DMS79 (cell line): ENCODE data around the gene LCOR.
A peak's percentile ranks its signal among the peaks of the same experiment; 100 is the strongest.
"Not testable (repeated sequence)": the region's sequence is repeated elsewhere in the genome, so short reads cannot be mapped to it uniquely, and the experiment has no call there.

Experiments used
- DNase-seq: peaks from one replicate; lab custom pipeline; 2025; lab: John Stamatoyannopoulos, UW

LCOR gene

DNA sequence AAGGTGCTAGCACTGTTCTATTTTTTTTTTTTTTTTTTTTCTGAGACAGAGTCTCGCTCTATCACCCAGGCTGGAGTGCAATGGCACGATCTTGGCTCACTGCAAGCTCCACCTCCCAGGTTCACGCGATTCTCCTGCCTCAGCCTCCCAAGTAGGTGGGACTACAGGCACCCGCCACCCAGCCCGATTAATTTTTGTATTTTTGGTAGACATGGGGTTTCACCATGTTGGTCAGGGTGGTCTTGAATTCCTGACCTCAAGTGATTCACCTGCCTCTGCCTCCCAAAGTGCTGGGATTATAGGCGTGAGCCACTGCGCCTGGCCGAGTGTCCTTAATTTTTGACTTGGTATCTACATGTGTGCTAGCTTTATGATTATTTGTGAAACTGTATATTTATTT lies 201.7 kb downstream of the LCOR start:
- not testable (repeated sequence) for DNase-seq

DNA sequence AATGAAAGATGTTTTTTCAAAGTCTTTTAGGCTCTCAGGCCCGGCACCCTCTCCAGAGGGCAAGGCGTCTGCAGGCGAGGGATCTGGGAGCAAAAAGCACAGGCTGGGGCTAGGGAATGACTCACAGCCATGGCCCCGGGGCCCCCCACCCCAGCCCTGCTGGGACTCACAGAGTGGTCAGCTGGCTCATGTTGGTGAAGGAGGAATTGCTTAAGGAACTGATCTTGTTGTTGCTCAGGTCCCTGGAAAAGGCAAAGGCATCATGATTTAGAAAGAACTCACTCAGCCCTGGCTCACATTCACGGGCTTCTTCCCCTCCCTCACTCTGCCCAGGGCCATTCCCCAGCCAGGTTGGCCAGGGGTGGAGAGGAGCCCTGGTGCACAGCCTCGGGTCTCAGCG lies 202.2 kb downstream of the LCOR start:
- DNase-seq: no peak

DNA sequence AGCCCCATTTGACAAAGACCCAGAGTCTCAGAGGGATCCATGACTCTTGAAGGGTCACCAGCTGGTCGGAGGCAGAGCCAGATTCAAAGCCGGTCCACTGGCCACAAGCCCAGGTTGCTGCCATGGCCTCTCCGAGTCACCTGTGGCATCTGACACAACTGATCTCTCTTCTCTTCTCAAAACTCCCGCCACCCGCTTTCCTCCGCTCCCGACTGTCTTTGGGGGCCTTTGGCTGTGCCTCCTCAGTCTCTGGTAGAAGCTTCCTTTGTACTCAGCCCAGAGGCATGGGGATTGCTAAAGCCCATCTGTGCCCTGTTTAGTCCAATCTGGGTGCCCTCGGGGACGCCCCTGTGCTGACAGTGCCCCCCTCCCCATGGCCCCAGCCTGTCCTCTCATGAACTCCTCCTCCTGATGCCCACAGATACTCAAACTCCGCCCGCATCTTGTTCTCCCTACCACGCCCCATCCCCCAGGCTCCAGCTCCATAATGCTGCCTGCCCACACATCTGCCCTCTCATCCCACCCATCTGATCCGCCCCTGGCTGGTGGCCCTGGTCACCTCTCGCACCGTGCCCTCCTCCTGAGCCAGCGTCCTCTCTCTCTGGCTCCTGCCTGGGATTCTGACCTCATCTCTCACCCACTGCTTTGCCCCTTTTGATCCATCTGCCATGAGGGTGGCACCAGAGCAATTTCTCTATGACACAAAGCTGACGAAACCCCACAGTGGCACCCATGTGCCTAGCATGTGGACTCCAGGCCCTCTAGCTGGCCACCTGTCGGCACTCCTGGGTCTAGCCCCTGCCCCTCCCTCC lies 203.1 kb downstream of the LCOR start:
- no peak for DNase-seq

DNA sequence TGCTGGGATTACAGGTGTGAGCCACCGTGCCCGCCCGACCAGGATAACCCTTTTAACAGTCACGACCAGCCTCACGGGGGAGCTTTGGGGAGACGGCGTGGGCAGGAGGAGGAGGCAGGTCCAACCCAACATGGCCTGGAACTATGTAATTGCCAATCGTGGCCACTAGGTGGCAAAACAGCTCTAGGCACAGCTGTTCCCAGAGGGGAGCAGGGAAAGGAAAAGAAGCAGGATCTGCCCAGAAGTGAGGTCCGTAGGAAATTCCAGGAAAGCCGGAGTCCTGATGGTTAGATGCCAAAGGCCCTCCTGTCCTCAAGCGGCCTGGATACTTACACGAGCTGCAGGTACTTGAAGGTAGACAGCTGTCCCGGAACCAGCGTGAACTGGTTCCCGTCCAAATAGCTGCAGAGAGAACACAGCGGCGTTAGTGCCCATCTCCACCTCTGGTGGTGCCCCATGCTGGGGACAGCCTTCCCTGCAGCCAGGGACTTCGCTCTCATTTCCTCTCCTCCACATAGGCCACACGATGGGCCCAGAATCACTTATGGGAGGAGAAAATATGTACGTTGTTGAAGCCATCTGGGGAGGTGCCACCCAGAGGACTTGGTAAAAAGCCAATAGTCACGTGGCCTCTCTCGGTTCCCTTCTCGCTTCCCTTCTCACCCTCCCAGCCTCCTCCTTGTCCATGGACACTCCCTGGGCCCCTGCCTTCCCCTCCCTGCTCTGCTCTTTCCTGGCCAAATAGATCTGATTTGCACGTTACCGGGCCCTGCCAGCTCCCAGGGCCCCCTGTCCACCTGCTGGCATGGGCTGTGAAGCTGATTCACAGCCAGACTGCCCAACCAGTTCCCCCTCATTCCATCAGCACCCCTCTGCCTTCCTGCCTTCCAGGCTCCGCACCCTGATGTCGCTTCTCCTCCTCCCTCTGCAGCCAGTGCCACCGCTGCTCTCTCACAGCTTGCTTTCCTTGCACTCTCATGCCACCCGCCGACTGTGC lies 205.6 kb downstream of the LCOR start:
- peak; percentile 73 for DNase-seq

DNA sequence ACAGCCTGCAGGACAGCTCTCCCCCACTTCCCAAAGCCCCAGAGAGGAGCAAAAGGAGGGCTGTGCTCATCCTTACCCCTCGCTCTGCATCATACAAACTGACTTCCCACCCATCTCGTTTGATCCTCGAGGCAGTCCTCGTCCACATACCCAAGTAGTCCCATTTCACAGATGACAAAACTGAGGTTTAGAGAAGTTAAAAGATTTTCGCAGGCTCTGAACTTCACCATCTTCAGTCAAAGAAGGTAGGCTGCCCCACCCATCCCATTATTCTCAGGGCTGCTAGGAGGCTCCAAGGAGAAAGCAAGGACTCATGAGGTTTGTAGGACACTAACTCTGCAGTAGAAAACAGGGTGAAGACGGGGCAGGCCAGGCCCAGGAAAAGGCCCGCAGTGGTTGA lies 206.6 kb downstream of the LCOR start:
- DNase-seq: no peak

DNA sequence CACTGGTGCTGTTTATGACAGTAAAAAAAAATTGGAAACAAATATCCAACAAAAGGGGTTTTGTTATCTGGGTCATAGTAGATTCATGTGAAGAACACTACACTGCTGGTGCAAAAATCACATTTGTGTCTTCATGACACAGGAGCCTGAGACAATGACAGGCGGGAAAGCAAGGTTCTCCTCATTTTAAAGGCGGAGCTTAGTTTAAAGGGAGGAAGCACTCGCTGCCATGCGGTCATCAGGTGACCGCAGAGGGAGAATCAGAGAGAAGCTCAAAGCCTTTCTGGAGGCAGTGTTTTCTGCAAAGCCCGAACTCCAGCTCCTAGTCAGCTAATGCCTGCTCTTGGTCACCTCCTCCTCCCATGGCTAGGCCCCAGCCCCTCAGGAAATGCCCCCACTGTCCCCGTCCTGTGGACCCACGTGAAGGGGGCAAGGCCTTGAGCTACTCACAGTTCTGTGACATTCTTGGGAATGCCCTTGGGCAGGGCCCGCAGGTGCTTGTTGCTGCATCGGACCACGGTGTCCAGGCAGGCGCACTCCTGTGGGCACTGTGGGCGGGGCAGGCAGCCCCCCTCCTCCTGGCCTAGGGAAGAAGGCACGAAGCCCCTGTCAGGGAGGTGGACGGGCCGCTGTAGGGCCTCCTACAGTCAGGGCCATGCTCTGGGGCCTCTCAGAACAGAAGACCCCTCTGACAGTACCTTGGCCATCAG lies 207.6 kb downstream of the LCOR start:
- DNase-seq: no peak

DNA sequence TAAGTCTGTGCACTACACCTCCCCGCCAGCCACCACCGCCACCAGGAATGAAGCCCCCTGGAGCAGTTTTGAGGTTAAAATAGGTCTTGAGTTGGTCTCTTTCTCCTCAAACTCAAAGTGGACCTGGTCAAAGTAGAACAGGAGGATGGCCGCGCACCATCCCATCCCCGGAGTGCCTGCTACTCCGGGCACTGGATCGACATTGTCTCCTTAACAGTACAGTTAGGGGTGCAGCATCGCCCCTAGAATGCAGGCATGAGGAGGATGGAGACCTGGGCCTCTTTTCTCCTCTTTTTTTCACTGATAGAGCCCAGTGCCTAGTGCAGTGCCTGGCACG lies 208.1 kb downstream of the LCOR start:
- DNase-seq: no peak

DNA sequence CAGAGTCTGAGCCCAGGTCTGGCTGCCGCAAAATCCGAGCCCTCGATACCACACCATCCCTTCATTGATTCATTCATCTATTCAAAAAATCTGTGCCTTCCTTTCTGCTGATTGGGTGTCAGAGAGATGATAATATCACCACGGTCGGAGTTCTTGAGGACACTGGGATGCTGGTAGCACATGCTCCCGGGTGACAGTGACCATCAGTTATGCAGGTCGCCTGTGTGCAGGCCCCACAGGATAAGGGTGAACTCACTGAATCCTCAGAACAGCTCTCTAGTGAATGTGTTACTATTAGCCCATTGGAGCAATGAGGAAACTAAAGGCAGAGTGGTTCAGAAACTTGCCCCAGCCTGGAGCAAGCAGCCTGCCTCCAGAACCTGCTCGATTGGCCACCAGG lies 208.6 kb downstream of the LCOR start:
- no peak for DNase-seq

DNA sequence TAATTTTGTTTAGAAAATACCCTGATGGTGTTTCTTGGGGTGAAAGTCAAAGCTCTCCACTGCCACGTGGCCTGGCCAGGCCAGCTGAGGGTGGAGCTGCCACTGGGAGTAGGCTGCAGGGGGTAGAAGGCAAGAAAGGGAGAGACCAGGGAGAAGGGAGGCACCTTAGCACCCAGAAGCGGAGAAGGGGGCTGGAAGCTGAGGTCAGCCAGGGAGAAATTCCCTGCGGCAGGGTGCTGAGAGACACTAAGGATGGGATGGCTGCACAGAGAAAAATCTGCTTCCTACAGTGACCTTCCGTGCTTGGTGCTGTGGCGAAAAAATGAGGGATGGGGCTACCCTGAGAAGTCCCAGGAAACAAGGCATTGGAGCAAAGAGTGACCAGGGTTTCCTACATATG lies 210.0 kb downstream of the LCOR start:
- DNase-seq: no peak

DNA sequence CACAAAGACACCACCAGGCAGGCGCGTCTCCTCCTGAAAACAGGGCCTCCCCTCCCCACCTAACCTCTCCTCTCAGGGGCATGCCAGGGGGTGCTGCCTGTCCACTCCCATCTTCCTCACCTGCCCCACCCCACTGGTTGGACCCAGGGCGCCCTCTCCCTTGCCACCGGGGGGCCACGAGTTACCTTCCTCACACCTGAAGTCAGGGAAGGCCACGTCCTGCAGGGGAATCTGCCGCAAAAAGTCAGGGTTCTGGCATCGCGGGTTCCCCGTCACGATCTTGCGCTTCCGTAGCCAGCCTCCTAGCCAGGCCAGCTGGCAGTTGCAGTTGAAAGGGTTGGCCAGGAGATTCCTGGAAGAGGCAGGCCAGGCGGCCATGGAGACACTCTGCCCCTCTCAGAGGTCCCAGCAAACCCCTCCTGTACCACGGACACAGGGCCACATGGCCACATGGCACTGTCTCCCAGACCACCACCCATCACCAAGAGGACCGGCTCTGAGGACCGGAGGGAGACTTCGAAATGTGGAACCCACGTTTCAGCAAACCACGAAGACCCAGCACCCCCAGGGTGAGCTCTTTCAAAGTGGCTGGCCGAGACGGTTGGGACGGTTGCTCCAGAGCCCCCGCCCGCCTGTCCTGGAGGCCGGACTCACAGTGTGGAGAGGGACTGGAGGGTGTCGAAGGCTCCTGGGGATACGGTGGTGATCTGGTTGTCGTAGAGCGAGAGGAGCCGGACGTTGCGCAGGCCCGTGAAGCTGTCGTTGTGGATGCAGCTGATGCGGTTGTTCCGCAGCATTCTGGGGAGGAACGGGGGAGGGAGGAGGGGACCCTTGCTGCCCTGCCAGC lies 210.8 kb downstream of the LCOR start:
- DNase-seq: no peak

DNA sequence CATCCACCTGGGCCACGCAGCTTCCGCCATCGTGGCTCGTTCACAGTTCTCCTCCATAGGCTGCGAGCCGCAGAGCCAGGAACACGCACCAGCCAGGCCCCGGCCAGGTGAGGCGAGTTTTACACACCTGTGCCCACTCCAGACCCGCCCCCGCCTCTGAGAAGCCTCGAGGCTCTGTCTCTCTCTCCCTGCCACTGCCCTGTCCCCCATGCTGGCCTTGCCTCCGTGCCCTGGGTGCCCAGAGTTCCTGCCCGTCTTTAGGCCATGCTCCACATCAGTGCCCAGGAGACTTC lies 211.4 kb downstream of the LCOR start:
- no peak for DNase-seq
